Measurements from ENCODE around the gene MMP3.

MMP3 gene

DNA sequence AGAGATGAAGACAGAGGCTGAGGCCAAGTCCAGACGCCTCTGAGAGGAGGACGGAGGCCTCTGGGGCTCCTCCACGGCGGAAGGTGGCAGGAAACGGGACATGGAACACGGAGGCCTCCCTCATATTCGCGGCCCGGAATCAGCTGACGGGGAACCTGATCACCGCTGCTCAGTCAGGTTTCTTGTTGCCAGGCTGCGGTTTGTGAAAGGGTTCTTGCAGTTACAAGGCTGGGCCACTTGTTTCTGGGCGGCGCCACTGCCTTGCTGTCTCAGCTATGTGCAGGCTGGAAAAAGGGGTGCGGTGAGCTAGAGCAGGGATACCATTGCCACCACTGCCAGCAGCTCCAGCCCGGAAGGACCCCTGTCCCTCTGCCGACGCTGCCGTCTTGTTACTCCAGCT, 35.5 kb downstream of the MMP3 start:
- ATAC-seq: peak; percentile 90
- TF ChIP-seq OSR1 (CRISPR knock-in tag; IDR thresholded peaks at IDR 0.05): no peak

DNA sequence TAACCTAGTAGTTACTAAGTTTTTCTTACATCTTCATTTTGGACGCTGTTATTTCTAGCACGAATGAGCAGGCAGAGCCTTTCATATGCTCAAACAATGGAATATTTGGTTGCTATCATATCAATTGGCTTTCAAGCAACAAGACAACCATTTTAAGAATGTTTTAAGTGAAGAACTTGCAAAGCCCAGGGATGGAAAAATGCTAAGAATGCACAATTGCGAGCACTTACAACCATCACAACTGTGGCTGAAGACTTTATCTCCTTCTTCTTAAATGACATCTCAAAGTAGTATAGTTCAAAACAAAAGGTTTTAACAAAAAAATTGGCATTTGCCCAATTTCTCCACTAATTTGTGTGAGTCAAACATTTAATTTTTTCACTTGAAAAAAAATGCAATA, 37.1 kb downstream of the MMP3 start:
- ATAC-seq: peak; percentile 59
- TF ChIP-seq ISL1 (CRISPR knock-in tag; IDR thresholded peaks at IDR 0.05) (peak; percentile 74), ARNTL (CRISPR knock-in tag; IDR thresholded peaks at IDR 0.05; ENCODE audit: borderline replicate concordance, low read depth) (no peak), ZC3H10 (CRISPR knock-in tag; IDR thresholded peaks at IDR 0.05) (no peak)
- TF ChIP-seq, protein P1, sequence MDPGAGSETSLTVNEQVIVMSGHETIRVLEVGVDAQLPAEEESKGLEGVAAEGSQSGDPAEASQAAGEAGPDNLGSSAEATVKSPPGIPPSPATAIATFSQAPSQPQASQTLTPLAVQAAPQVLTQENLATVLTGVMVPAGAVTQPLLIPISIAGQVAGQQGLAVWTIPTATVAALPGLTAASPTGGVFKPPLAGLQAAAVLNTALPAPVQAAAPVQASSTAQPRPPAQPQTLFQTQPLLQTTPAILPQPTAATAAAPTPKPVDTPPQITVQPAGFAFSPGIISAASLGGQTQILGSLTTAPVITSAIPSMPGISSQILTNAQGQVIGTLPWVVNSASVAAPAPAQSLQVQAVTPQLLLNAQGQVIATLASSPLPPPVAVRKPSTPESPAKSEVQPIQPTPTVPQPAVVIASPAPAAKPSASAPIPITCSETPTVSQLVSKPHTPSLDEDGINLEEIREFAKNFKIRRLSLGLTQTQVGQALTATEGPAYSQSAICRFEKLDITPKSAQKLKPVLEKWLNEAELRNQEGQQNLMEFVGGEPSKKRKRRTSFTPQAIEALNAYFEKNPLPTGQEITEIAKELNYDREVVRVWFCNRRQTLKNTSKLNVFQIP (CRISPR knock-in tag; IDR thresholded peaks at IDR 0.05; ENCODE audit: borderline replicate concordance, low read depth): no peak

DNA sequence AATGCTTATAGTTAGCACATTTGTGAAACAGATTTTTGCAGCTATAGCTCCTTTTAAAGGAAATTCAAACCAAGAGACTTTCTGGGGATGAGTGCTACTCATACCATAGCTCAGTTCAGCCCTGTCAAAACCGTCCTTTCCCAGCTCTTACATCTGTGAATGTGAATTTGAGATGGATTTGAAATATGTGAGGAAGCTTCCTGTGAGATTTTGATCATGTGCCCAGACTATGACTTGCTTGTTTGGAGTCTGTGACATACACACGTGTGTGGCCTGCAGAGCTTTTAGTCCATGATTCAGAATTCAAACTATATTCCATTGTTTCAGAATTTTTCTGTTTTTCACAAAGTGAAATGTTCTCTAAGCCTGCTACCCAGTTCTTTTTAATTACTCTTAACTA, 41.1 kb downstream of the MMP3 start:
- TF ChIP-seq ZNF70 (CRISPR knock-in tag; IDR thresholded peaks at IDR 0.05) (no peak), SNAI2 (CRISPR knock-in tag; IDR thresholded peaks at IDR 0.05) (no peak), ESRRG (CRISPR knock-in tag; IDR thresholded peaks at IDR 0.05) (no peak), TOX (CRISPR knock-in tag; IDR thresholded peaks at IDR 0.05; ENCODE audit: borderline replicate concordance) (no peak), GLIS3 (CRISPR knock-in tag; IDR thresholded peaks at IDR 0.05) (no peak), OSR1 (CRISPR knock-in tag; IDR thresholded peaks at IDR 0.05) (no peak), TCF4 (CRISPR knock-in tag; IDR thresholded peaks at IDR 0.05; ENCODE audit: borderline replicate concordance) (no peak), BACH2 (CRISPR knock-in tag; IDR thresholded peaks at IDR 0.05; ENCODE audit: borderline replicate concordance) (no peak), ISL1 (CRISPR knock-in tag; IDR thresholded peaks at IDR 0.05) (no peak), RARB (CRISPR knock-in tag; IDR thresholded peaks at IDR 0.05) (no peak), ARNTL (CRISPR knock-in tag; IDR thresholded peaks at IDR 0.05; ENCODE audit: borderline replicate concordance, low read depth) (no peak)
- TF ChIP-seq, protein P1 (CRISPR knock-in tag; IDR thresholded peaks at IDR 0.05; ENCODE audit: borderline replicate concordance, low read depth): no peak
- TF ChIP-seq, protein P2, sequence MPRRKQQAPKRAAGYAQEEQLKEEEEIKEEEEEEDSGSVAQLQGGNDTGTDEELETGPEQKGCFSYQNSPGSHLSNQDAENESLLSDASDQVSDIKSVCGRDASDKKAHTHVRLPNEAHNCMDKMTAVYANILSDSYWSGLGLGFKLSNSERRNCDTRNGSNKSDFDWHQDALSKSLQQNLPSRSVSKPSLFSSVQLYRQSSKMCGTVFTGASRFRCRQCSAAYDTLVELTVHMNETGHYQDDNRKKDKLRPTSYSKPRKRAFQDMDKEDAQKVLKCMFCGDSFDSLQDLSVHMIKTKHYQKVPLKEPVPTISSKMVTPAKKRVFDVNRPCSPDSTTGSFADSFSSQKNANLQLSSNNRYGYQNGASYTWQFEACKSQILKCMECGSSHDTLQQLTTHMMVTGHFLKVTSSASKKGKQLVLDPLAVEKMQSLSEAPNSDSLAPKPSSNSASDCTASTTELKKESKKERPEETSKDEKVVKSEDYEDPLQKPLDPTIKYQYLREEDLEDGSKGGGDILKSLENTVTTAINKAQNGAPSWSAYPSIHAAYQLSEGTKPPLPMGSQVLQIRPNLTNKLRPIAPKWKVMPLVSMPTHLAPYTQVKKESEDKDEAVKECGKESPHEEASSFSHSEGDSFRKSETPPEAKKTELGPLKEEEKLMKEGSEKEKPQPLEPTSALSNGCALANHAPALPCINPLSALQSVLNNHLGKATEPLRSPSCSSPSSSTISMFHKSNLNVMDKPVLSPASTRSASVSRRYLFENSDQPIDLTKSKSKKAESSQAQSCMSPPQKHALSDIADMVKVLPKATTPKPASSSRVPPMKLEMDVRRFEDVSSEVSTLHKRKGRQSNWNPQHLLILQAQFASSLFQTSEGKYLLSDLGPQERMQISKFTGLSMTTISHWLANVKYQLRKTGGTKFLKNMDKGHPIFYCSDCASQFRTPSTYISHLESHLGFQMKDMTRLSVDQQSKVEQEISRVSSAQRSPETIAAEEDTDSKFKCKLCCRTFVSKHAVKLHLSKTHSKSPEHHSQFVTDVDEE (CRISPR knock-in tag; IDR thresholded peaks at IDR 0.05): no peak
- TF ChIP-seq, protein P3, sequence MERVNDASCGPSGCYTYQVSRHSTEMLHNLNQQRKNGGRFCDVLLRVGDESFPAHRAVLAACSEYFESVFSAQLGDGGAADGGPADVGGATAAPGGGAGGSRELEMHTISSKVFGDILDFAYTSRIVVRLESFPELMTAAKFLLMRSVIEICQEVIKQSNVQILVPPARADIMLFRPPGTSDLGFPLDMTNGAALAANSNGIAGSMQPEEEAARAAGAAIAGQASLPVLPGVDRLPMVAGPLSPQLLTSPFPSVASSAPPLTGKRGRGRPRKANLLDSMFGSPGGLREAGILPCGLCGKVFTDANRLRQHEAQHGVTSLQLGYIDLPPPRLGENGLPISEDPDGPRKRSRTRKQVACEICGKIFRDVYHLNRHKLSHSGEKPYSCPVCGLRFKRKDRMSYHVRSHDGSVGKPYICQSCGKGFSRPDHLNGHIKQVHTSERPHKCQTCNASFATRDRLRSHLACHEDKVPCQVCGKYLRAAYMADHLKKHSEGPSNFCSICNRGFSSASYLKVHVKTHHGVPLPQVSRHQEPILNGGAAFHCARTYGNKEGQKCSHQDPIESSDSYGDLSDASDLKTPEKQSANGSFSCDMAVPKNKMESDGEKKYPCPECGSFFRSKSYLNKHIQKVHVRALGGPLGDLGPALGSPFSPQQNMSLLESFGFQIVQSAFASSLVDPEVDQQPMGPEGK (CRISPR knock-in tag; IDR thresholded peaks at IDR 0.05; ENCODE audit: borderline replicate concordance): no peak
- ATAC-seq: peak; percentile 83

DNA sequence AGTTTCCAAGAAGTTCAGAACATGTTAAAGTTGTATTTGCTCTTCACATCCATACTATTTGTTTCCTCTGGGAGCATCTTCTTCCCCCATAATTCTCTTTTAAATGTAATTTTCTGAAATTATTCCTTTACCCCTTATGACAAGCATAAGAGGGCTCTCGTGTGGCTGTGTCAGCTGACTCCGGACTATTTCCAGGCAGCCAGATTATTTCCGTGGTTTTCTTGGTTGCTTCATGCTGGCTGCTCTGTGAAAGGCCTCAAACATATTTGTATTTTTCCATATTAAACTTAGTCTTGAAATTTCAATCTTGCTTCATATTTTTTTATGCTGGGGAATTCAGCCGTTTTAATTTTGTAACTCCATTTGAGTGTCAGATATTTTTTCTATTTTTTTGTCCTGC, 42.6 kb downstream of the MMP3 start:
- TF ChIP-seq SNAI2 (CRISPR knock-in tag; IDR thresholded peaks at IDR 0.05) (no peak), TCF4 (CRISPR knock-in tag; IDR thresholded peaks at IDR 0.05; ENCODE audit: borderline replicate concordance) (no peak), PPARA (CRISPR knock-in tag; IDR thresholded peaks at IDR 0.05; ENCODE audit: borderline replicate concordance) (no peak), ZNF70 (CRISPR knock-in tag; IDR thresholded peaks at IDR 0.05) (no peak)
- TF ChIP-seq, protein P3 (CRISPR knock-in tag; IDR thresholded peaks at IDR 0.05; ENCODE audit: borderline replicate concordance): no peak
- TF ChIP-seq, protein P4, sequence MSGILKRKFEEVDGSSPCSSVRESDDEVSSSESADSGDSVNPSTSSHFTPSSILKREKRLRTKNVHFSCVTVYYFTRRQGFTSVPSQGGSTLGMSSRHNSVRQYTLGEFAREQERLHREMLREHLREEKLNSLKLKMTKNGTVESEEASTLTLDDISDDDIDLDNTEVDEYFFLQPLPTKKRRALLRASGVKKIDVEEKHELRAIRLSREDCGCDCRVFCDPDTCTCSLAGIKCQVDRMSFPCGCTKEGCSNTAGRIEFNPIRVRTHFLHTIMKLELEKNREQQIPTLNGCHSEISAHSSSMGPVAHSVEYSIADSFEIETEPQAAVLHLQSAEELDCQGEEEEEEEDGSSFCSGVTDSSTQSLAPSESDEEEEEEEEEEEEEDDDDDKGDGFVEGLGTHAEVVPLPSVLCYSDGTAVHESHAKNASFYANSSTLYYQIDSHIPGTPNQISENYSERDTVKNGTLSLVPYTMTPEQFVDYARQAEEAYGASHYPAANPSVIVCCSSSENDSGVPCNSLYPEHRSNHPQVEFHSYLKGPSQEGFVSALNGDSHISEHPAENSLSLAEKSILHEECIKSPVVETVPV (CRISPR knock-in tag; IDR thresholded peaks at IDR 0.05): no peak
- no peak for ATAC-seq

Data from SK-N-SH treated with all-trans-retinoic acid at 6 μM for 48 hours (cell line).